GM19023 (cell line): ENCODE results near the gene ARMH3.
"Not testable (repeated sequence)": the region's sequence is repeated elsewhere in the genome, so short reads cannot be mapped to it uniquely, and the experiment has no call there.

Experiments used
- ATAC-seq: cut with Tn5 transposase; IDR thresholded peaks from one replicate; pipeline ENCODE4 v1.9.1; 2021; ENCODE audit warnings: mild to moderate bottlenecking, moderate library complexity; ENCODE audit not compliant: unreplicated experiment

ARMH3 gene

GRCh38 chr10:101993651-101994200 is 62.2 kb downstream of the ARMH3 start:
- no peak for ATAC-seq

GRCh38 chr10:101993221-101993620 is 62.8 kb downstream of the ARMH3 start:
- no peak for ATAC-seq

- ATAC-seq: no peak
These were observed 68.8 kb downstream of the ARMH3 start for GRCh38 chr10:101987136-101987535.

GRCh38 chr10:101986624-101986971 is 69.4 kb downstream of the ARMH3 start:
- ATAC-seq: no peak

- ATAC-seq: not testable (repeated sequence)
These were observed 75.3 kb downstream of the ARMH3 start for GRCh38 chr10:101980677-101981076.

GRCh38 chr10:101974091-101974971 is 81.6 kb downstream of the ARMH3 start:
- no peak for ATAC-seq

- ATAC-seq: no peak
These were observed 83.2 kb downstream of the ARMH3 start for GRCh38 chr10:101972761-101973160.

GRCh38 chr10:101969412-101969922 is 86.5 kb downstream of the ARMH3 start:
- ATAC-seq: no peak

GRCh38 chr10:101968940-101969321 is 87.0 kb downstream of the ARMH3 start:
- ATAC-seq: no peak

- no peak for ATAC-seq
These were observed 87.6 kb downstream of the ARMH3 start for GRCh38 chr10:101968286-101968939.

- ATAC-seq: no peak
These were observed 88.3 kb downstream of the ARMH3 start for GRCh38 chr10:101967713-101968112.

GRCh38 chr10:101967119-101967518 is 88.9 kb downstream of the ARMH3 start:
- no peak for ATAC-seq

GRCh38 chr10:101965075-101965765 is 90.8 kb downstream of the ARMH3 start:
- ATAC-seq: no peak

GRCh38 chr10:101961591-101962498 is 94.1 kb downstream of the ARMH3 start:
- no peak for ATAC-seq

GRCh38 chr10:101960879-101961395 is 95.0 kb downstream of the ARMH3 start:
- no peak for ATAC-seq

GRCh38 chr10:101959346-101959916 is 96.5 kb downstream of the ARMH3 start:
- ATAC-seq: no peak

GRCh38 chr10:101958691-101959090 is 97.3 kb downstream of the ARMH3 start:
- no peak for ATAC-seq

GRCh38 chr10:101956898-101957297 is 99.1 kb downstream of the ARMH3 start:
- ATAC-seq: no peak

- no peak for ATAC-seq
These were observed 99.9 kb downstream of the ARMH3 start for GRCh38 chr10:101956117-101956516.

GRCh38 chr10:101952191-101952590 is 103.8 kb downstream of the ARMH3 start:
- no peak for ATAC-seq
